Stimulated activated CD8-positive, alpha-beta memory T cell treated with anti-CD3 and anti-CD28 coated beads, Interleukin-4, amount 100 ng/mL, for 48 hours (primary cell): ENCODE data around the gene SELENON.
"Not testable (repeated sequence)": the region's sequence is repeated elsewhere in the genome, so short reads cannot be mapped to it uniquely, and the experiment has no call there.

Source experiments
- DNase-seq: peaks from one replicate; pipeline ENCODE4 v3.0.0-alpha.2; 2020

Gene SELENON

DNA sequence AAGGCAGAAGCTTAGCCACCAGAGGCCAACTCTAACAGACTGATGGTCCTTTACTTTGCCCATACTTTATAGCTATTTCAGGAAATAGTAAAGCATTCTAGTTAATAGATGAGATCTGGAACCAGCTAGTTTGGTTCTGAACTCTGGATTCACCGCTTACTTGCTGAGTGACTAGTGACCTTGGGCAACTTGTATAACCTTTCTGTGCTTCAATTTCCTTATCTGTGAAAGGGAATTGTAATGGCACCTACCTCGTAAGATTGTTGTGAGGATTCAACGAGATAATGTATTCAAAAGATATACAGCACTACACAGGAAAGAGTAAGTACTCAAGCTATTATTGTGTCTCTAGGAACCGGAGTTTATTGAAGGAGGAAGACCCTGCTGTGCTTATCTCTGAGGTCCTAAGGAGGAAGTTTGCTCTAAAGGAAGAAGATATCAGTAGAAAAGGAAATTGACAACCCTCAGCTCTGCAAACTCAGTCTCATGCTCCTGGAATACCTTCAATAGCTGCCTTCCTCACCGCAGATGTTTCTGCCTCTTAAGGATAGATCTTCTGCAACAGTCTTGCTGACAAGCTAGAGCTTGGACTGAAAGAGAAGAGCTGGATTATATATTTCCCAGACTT is 31.7 kb downstream of the SELENON start:
- no peak for DNase-seq

DNA sequence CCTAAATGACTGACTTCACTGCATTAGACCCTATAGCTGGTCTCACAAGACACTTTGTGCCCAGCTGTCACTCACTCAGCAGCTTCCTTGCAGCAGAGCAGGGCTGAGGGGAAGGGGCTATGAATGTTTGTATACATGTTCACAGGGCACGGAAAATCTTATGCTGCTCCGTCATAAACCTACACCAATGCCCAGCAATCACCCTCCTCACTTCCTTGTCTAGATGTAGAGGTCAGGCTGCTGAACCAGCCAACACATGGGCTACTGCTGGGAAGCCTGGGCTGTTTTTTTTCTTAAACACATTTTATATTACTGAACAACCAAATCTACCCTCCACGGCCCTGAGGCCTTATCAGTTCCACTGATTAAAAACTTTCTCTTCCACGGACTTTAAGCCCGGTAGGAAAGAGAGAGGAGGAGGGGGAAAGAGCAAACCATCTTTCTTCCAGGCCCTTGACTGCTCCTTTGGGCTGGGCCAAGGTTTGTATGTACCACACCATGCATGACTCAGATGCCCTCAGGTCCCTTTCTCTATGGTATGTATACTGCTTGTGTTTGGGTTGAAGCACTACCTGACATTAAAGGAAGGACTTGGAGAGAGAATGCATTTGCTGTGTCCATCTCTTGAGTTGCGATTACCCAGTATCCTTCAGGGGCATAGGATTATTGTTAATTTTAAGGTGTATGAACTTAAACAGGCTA is 32.5 kb downstream of the SELENON start:
- no peak for DNase-seq

DNA sequence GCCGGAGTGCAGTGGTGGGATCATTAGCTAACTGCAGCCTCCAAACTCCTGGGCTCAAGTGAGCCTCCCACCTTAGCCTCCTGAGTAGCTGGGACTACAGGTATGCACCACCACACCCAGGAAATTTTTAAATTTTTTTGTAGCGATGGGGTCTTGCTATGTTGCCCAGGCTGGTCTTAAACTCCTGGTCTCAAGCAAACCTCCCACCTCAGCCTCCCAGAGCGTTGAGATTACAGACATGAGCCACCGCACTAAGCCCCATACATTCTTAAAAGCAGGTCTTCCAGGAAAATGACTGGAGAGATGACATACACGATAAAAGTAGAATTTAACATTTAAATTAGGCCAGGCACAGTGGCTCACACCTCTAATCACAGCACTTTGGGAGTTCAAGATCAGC is 33.2 kb downstream of the SELENON start:
- DNase-seq = no peak

DNA sequence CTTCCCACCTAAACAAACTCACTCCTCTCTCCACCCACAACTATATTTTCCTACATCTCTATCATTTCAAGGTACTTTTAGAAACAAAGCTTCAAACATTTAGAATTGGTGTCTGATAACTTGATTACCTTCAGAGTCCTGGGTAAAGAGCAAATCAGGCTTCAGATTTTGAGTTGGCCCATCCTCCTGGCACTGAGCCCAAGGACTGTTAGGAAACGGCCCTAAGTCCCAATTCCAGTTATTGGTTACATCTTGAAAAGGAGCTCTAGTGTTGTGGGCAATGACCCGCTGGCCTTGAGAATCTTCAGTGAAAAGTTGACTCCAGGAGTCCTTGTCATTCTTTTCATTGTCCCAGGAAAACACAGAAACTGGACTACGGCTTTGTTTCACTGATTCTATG is 34.9 kb downstream of the SELENON start:
- no peak for DNase-seq

DNA sequence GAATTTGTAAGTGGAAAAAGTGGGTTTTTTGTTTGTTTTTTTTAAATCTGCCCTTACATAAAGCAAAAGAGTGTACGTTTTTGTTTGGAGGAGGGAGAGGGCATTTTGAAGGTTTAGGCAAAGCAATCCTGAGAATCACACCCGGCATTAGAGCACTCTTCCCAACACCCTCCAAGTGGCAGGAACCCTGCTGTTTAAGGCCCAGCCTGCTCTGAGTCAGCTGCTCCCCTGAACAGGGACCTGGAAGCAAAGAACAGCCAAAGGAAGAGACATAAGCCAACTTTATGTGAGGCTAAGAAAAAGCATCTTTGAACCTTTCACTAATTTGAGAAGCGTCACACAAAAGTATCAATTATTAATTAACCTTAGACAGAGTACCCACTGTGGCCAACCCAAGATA is 36.7 kb downstream of the SELENON start:
- DNase-seq = no peak

DNA sequence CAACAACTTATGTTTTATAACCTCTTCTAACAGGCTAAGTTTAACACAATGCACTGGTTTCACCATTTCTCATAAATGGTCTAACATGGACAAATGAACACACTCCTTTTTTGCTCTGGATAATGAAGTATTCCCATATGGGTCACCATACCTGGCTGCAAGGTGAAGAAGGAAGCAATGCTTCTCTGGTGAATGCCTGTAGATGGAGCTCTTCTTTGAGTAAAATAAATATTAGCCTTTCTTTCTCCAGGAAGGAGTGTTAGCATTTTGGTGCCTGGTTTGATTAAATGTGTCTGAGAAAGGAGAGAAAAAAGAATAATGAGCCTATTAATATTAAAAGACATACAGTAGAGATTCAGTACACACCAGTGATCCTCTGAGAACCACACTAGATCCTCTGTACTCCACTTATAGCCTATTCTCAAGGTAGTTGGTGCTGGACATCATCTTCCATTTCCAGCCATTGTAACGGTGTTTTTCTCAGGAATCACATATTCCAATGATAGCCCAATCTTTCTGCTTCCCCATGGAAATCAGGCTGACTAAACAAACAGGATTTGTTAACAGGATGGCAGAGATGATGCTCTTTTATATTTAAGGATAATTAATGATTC is 37.4 kb downstream of the SELENON start:
- no peak for DNase-seq

DNA sequence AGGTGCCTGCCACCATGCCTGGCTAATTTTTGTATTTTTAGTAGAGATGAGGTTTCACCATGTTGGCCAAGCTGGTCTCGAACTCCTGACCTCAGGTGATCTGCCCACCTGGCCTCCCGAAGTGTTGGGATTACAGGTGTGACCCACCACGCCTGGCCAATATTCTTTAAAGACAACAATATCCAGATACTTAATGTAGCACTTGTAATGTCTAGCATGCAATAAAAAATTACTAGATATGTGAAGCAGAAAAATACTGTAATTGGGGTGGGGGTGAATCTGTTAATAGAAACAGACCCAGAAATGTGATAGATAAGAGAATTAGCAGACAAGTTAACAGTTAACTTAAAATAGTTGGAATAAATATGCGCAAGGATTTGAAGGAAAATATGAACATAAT is 39.8 kb downstream of the SELENON start:
- DNase-seq = not testable (repeated sequence)

DNA sequence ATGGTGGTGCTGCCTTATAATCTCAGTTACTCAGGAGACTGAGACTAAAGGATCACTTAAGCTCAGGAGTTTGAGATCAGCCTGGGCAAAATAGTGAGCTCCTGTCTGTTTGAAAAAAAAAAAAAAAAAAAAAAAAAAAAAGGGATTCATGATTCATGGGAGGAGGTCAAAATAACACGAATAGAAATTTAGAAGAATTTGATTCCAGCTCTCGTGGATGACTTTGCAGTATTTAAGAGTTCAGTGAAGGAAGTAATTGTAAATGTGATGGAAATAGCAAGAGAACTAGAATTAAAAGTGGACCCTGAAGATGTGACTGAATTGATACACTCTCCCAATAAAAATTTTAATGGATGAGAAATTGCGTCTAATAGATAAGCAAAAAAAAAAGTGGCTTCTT is 43.5 kb downstream of the SELENON start:
- no peak for DNase-seq

DNA sequence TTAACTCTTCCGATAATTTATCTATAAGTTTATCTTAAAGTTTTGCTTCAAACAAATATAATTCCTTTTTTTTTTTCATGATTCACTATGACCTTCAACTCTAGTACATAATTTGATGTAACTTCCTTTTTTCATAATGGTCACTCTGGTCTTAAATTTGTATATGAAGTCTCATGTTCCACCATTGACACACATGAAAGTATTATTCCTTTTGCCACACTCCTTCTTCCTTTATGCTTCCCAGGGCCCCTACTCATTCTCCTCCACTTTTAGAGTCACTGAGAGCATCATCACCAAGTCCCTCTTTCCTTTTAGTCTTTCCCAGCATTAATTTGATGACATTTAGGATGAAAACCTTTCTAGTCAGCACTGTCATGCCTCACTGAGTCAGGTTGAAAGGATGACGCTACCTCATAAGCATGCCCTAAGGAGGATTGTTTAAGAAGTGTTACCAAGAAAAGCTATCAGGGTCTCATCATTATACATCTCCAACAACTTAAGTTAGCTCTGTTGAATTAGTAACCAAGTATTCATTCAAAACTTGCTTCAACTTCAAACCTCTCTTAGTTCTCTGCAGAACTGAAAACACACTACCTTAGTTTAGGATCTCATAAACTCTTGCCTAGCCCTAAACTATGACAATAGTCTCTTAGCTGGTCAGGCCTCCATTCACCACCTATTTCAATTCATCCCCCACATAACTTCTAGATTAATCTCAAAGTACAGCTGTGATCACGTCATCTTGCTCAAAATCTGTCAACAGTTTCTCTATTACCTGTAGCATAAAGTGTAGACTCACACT is 44.7 kb downstream of the SELENON start:
- no peak for DNase-seq

DNA sequence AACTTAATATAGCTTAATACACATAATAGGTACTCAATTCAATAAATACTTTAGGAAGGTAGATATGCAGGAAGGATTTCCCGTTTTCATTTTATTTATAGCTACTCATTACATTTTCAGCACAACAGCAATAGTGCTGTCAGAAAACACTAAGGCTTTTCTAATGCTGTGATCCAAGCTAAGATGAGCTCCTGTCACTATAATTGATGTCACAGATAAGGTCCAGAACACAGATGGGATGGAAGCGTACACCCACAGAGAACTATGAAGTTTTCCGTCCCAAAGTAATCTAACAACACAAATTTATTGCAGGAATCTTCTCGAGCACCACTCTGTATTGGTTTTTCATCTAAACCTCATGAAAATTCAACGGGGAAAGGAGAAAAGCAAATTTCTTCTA is 45.7 kb downstream of the SELENON start:
- DNase-seq = no peak

DNA sequence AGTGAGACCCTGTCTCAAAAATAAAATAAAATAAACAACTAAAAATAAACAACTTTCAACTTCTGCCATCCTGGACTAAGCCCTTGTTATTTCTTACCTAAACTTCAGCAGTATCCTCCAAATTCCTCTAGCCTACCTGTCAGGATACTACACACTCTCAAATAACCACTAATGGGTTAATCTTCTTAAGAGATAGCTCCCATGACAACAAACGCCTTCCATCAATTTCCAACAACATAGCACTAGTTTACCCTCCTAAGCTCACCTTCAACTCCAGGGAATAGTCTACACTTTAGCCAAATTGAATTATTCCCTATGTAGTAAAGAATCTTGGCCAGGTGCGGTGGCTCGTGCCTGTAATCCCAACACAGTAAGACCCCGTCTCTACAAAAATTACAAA is 47.9 kb downstream of the SELENON start:
- no peak for DNase-seq

DNA sequence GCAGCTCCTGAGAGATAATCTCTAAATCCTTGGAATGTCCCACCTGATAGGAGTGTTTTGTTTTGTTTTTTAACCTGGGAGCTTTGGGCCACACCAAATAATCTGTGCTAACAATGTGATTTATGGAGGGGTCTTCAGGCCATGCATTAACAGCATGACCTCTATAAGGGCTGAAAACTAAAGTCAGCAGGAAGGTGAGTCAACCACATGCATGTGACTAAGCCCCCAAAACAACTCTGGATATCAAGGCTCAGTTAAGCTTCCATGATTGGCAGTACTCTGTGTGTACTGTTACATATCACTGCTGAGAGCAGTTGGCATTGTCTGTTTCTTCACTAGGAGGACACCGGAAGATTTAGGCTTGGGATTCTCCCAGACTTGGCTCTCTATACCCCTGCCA is 48.5 kb downstream of the SELENON start:
- no peak for DNase-seq

DNA sequence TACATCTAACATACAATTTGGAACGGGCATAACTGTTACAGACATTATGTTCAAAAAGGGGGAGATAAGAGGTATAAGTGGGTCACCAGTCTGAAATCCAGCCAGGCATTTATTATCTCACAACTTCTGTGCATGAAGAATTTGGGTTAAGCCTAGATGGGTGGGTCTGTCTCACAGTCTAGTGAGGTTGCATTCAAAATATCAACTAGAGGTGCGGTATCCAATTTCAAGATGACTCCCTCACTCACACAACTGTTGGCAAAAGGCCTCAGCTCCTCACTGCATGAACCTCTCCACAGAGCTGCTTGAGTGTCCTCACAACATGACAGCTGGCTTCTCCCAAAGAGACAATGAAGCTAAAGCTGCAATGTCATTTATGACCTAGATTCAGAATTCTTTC is 54.6 kb downstream of the SELENON start:
- DNase-seq = no peak

DNA sequence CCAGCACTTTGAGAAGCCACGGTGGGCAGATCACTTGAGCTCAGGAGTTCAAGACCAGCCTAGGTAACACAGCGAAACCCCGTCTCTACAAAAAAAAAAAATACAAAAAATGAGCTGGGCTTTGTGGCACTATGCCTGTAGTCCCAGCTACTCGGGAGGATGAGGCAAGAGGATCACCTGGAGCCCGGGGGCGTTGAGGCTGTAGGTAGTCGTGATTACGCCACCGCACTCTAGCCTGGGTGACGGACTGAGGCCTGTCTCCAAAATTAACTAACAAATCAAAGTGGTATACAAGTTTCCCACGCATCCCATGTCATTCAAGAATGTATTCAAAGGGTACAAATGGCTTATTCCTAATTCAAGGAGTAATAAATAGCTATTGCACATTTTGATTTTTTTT is 56.9 kb downstream of the SELENON start:
- no peak for DNase-seq

DNA sequence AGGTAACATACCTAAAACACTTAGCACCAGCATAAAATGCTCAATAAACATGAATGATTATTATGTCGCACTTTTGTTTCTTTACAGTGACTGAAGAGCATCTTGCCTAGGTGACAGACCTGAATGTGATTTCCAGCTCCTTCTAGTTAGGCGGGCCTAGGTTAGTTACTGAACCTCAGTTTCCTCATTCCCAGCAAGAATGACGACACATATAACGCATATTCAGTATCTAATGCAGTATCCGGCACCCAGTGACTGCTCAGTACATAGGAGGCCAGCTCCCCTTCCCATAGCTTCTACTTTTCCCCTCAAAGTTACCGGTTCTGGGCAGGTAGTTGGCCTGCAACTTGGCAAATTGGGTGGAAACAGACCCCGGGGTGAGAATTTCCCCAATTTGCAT is 58.5 kb downstream of the SELENON start:
- no peak for DNase-seq

DNA sequence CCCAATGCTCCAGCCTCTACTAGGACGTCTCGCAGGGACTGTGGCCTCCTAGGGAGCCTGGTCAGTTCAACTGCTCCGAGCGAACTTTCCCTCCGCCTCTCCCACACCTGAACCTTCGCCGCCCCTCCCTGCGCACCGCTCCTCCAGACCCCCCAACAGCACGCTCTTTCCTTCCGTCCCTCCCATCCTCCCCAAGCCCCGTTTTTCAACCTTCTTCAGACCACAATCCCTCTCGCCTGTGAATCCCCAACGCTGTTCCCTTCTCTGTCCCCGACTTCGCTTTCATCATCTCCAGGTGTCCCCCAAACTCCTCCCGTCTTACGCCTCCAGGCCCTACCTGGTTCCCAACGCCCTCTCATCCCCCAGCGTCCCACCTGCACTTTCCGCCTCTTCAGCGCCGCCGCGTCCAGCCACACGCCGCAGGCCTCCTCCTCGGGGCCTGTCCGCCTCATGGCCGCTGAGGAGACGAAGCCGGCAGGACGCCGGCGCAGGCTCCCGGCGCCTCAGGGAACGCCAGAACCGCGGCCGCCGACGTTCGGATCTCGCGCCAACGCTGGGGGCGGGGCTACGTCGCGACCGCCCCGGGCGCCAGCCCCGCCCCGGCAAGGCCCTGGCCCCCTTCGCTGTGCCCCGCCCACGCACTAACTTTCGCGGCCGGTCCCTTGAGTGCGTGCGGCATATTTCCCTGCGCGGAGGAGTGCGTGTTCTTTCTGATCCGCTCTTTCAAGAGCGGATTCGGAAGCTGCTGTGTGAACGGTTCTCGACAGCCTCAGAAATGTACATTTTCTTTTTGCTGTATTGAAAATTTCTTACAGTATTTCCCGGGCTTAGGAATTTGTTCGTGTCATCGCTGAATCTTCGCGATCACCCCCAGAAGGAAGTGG is 59.2 kb downstream of the SELENON start, which contains the start of gene AUNIP:
Gene AUNIP (minus strand): TSS at position 552 of the 884 bp plus-strand sequence. CDS start 100 bp downstream, at position 452.
- DNase-seq = peak; percentile 94

DNA sequence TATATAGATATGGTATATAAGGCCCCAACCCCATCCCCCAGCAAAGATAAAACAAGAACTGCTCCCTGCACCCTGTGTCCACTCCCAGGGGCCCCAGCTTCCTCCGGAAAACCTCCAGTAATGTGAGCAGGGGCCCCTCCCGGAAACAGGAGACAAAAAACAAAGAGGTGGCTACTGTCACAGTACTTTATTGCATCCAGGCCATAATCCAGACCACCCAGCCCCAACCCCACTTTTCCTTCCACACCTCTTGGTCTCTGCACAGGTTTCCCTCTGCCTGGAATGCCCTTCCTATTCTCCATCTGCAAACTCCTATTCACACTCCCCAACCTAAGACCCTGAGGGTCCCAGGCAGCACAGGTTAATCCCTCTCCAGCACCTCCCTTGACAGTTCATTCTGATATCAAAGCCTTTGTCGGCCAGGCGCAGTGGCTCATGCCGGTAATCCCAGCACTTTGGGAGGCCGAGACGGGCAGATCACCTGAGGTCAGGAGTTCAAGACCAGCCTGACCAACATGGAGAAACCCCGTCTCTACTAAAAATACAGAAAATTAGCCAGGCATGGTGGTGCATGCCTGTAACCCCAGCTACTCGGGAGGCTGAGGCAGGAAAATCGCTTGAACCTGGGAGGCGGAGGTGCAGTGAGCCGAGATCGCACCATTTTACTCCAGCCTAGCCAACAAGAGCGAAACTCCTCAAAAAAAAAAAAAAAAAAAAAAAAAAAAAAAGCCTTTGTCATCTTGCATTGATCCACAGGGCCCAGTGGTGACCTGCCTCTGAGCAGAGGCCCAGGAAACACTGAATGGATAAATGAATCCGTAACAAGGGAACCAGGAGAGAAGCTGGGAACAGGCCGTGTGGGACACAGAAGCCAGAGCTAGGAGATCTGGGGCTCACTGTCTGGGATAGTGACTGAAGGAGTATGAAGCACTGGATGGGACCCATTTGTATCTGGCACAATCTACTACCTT is 61.6 kb downstream of the SELENON start:
- no peak for DNase-seq

DNA sequence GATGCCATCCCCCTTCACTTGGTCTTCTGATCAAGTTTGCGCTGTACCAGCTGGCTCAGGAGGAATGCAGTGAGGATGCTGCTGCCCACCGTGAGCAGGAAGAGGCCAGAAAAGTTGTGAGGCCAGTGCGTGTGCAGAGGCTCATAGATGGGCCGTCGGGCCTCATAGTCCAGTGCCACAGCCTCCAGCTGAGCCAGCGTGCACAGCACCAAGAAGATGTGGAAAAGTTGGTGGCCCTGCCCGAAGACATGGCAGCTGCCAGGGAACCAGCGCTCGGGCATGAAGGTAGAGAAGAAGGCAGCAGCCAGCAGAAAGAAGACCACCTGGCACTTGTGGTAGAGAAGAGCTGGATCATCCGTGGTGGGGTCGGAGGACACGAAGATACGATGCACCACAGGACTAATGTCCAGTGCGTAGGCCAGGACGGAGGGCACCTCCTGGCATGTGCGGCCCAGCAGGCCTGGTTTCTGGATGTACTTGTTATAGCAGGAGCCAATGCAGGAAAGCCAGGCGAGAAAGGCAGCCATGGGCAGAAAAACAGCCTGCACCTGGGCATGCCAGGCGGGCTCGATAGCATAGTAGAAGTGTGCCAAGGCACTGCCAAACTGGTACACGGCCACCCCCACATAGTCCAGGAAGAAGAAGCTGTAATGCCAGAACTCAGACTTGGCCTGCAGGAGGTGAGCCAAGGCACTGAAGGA is 62.9 kb downstream of the SELENON start:
- DNase-seq = no peak

DNA sequence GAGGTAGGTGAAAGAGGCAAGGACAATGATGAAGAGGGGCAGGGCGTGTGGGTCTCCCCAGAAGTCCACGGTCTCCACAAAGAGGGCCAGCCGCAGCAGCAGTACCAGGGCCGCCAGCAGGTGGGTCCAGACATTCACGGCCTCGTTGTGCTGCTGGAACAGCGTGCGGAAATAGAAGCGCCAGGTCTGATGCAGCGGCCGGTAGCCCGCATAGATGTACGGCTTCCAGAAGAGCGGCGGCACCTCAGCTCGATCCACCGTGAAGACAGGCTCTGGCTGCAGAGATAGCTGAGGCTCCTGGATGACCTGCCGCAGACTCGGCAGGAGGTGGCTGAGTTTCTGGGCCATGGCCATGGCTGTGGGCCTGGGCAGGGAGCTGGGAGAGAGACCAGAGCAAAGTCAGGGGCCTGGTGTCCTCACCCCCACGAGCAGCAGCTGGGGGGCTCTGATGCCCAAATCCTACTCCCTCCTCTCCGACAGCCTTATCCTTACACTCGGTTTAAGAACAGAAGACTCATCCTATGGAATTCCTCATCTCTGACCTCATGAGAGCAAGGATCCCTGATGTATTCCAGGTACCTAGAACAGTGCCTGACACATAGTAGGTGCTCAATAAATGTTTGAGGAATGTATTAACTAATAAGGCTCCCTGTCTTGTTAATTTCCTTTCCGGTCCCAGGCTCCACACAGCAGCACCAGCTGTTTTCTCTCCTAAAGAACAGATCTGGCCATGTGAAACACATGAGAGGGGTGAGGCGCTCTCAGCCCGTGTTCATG is 63.7 kb downstream of the SELENON start:
- no peak for DNase-seq

DNA sequence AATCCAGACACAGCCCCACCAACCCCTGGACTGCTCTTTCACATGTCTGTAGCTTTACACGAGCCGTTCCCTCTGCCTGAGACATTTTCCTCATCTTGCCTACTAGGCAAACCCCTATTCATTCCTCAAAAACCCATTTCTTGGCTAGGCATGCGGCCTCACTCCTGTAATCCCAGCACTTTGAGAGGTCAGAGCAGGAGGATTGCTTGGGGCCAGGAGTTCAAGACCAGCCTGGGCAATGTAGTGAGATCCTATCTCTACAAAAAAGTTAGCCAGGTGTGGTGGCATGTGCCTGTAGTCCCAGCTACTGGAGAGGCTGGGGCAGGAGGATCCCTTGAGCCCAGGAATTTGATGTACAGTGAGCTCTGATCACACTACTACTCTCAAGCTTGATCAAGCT is 64.4 kb downstream of the SELENON start:
- DNase-seq = no peak
